NOMO-1 treated with DMSO at 0.1 percent for 48 hours (cell line): ENCODE measurements around the gene MEGF10.
"Not testable (repeated sequence)": the region's sequence is repeated elsewhere in the genome, so short reads cannot be mapped to it uniquely, and the experiment has no call there.

Experiments
- DNase-seq: peaks from one replicate; lab custom pipeline; 2025; ENCODE audit not compliant: unreplicated experiment; lab: John Stamatoyannopoulos, UW

MEGF10 gene

DNA sequence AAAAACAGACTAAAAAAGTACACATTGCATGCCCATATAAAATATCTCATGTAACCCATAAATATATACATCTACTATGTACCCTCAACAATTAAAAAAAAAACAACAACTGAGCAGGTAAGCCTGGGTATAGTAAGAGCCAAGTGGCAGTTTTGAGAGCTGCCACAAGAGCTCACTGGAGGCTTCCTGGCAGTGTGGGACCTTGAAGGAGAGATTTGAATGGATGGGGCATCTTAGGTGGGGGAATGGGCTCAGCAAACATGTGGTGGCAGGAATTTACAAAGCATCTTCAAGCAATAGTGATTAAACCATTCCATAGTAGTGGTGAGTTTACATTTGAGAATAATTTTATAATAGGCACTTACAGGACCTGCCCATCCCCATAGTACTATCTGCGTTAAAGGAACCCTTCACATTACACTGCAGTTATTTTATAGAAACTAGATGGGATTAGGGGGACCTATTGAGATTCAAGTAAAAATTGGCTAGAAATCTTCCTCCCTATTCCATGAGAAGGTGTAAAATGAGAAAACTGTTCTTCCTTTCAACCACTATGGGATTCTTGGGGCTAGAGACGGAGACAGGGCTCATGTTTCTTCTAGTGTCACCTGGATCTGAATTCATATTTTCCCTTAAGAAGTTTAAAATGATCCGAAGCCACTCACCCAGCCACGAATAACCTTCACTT is 6.9 kb downstream of the MEGF10 start:
- DNase-seq = no peak

- DNase-seq = no peak
Observed at GRCh38 chr5:127298036-127298429, 7.4 kb downstream of the MEGF10 start.

GRCh38 chr5:127298656-127299055 is 8.1 kb downstream of the MEGF10 start:
- DNase-seq = no peak

DNA sequence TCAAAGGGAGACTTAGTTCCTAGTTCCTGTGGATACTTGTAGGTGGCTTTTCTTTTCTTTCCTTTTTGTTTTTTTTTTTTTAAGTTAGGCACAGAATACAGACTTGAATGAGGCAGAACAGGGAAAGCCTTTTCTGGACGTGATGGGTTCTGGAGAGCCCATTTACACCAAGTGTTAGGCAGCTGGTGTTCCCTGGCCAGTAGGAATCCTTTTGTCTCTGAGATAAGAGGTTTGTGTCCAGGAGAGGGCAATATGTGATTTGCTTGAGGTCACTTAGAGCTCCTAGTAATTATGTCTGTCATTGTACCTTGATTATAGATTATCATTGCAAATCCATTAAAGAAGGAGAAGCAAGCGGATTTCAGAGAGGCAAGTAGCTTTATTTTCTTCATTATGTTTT is 9.1 kb downstream of the MEGF10 start:
- no peak for DNase-seq

GRCh38 chr5:127302509-127302908 is 11.9 kb downstream of the MEGF10 start:
- DNase-seq = no peak

DNA sequence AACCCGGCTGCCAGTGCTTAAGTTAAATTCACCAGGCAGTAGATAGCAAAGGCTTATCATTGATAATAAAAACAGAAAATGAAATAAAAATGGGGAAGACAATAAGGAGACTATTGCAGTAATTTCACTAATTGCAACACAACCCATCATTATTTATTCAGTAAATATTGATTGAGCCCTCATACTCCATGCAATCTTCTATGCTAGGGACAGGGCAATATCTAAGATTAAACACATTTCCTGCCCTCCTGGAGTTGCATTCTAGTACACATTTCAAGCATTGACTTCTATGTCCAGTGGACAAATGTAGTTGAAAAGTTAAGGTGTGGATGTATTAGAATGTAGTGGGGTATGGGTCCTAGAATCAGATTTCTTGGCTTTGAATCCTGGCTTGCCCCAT is 12.8 kb downstream of the MEGF10 start:
- DNase-seq = no peak

GRCh38 chr5:127305493-127305892 is 14.9 kb downstream of the MEGF10 start:
- no peak for DNase-seq

GRCh38 chr5:127306036-127306435 is 15.4 kb downstream of the MEGF10 start:
- no peak for DNase-seq

- no peak for DNase-seq
Observed at GRCh38 chr5:127306647-127307046, 16.1 kb downstream of the MEGF10 start.

DNA sequence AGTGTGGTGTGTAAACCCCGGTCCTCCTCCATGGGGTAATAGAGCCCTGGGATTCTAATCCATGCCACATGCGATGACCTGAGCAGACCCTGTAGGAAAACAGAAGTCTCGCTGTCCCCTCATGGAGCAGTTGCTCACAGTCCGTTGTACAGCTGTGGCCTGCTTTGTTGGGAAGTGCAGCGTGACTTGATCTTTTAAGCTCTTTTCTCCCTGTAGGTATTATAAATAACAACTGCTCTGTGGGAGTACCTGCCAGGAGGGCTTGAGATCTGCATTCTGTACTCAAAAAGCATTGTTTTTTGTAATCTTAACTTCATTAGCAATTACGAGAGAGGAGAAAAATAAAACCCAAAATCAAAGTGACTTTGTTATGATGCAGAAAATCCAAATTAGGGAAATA is 17.3 kb downstream of the MEGF10 start:
- no peak for DNase-seq

GRCh38 chr5:127308325-127308724 is 17.7 kb downstream of the MEGF10 start:
- DNase-seq = not testable (repeated sequence)

DNA sequence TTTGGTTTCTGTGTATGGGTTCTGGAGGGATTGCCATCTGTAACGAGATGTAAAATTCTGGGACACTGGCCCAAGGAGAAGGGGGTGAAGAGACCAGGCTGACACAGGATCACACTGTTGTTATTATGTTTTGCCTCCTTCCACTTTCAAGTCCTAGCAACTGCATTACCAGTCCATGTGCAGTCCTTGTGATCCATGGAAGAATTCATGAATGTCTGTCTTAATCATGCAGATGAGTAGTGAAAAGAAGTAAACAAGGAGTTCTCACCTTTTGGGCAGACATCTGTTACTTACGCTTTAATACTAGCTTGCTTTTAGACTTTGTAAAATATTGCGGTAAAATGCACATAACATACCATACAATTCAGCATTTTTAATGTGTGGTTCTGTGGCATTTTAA is 18.3 kb downstream of the MEGF10 start:
- no peak for DNase-seq

DNA sequence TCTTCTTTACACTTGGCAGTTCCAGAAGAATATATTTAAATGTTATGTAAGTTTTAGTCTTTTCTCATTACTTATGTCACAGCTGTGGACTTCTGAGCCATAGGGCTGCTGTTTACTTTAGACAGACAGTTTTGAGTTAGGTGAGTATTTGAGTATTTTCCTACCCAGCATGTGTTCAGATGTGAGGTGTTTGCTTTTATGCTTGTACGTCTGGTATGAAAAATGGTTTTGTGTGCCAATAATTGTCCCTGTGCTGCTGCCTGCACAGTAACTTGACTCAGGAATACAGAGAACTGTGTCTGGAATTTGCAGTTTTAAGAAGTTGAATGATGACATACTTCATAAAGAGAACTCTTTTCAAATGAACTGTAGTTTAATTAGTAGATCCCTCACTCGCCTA is 20.8 kb downstream of the MEGF10 start:
- DNase-seq = no peak

- no peak for DNase-seq
Observed at GRCh38 chr5:127311781-127312525, 21.4 kb downstream of the MEGF10 start.

DNA sequence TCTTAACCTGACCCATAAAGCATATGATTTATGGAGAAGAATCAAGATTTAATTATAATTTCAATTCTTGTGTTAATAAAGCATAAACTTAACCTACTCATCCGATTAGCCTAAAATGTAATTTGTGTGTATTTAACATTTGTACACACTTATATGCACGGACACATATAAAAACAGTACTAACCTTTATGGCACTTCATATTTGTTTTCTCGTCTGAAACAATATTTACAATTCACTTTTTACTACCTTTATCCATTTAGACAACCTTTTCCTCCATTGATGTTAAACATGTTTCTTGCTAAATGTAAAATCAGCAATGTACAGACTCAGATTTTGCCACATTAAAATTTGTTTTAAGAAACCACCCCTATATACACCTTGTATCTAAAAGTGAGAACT is 22.8 kb downstream of the MEGF10 start:
- no peak for DNase-seq

- peak; percentile 61 for DNase-seq
Observed at GRCh38 chr5:127313847-127314473, 23.4 kb downstream of the MEGF10 start.

GRCh38 chr5:127316011-127316410 is 25.4 kb downstream of the MEGF10 start:
- DNase-seq = no peak

DNA sequence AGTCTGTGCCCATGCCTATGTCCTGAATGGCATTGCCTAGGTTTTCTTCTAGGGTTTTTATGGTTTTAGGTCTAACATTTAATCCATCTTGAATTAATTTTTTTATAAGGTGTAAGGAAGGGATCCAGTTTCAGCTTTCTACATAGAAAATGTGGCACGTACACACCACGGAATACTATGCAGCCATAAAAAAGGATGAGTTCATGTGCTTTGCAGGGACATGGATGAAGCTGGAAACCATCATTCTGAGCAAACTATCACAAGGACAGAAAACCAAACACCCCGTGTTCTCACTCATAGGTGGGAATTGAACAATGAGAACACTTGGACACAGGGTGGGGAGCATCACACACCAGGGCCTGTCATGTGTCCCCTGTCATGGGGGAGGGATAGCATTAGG is 26.8 kb downstream of the MEGF10 start:
- not testable (repeated sequence) for DNase-seq

DNA sequence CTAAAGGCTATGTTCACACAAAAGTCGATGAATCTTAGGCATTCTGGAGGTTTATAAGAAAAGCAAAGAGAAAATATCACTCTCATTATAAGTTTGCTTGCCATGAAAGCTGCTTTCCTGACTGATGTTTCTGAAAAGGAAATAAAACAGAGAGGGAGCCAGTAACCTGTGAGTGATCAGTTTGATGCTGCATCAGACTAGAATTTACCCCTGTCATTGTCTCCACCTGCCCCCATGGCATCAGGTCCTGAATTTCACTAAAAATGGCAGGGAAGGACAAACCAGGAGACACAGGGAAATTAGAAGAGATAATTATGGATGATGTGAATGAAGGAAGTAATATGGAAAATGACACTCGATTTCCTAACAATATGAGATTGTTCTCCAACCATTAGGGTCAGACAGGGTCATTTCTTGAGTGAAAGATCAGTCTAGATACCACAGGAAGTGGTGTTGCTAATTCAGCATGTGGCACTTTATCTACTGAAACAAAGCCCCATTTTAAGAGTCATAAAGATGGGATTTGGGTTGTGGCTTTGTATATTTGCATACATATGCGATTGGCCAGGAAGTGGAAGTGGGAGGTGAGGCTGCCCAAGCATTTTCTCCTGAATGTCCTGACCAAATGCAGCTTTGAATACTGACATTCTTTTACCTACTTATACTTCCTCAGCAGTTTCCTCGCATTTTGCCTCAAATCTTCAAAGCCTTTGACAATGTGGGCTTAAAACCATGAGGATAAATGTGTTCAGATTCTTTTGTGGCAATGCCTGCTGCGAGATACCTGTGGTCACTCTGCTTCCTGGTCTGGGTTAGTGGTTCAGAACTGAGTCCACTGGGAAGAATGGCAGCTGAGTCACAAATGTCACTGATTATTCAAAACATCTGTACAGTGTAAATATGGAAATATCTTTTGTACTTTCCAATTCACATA is 29.7 kb downstream of the MEGF10 start:
- DNase-seq = peak; percentile 3

DNA sequence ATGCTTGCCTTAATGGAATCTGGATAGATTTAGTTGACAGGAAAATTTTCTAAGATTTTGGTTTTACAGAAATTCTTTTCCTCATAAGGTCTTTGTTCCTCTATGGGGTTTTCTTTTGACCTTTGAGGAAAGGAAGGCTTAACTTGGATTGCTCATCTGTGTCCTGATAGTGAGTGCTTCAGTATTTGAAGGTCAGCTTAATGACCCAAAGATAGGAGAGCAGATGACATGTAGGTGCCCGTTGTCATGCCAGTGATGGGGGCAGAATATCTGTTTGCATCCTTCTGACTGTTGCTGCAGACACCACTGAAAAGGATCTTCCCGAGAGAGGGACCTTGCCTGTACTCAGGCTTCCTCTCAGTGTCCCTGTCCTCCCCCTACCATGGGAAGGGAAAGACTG is 30.9 kb downstream of the MEGF10 start:
- no peak for DNase-seq

DNA sequence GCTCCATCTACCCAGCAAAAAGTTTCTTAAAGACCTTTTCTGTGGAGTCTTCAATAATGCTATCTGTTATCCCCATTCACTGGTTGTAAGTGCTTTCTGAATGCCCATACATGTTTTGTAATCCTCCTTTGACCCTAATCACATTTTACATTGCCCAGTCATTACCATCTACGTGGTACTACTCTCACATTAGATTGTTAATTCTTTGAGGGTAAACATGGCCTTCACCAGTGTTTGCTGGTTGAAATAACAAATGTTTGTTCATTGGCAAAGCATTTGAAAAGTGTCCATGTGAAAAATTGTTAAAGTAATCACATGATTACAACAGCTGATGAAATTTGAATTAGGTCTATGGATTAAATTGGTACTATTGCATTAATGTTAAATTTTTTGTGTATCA is 31.8 kb downstream of the MEGF10 start:
- no peak for DNase-seq
